ENCODE measurements around the gene CDC14B.

CDC14B gene

DNA sequence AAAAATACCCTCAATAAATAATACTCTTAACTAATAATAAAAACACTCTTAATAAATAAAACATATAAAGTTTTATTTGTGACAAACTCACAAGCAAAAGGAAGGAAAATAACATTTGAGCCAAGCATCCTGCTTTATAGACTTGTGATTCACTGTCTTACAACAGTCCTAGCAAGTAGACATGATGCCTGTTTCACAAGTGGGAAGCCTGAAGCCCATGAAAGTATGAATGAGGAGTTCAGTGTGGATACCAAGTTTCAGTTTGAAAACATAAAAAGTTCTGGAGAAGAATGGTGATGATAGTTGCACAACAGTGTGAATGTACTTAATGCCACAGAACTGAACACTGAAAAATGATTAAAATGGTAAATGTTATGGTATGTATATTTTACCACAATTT lies 158.8 kb downstream of the CDC14B start:
- no peak overlapping the region for H3K4me3 ChIP-seq (replicated peaks; ENCODE audit: low read depth, low read length)
- DNase-seq (ENCODE audit: low read depth), result peak; percentile 46
- TF ChIP-seq, protein P1, sequence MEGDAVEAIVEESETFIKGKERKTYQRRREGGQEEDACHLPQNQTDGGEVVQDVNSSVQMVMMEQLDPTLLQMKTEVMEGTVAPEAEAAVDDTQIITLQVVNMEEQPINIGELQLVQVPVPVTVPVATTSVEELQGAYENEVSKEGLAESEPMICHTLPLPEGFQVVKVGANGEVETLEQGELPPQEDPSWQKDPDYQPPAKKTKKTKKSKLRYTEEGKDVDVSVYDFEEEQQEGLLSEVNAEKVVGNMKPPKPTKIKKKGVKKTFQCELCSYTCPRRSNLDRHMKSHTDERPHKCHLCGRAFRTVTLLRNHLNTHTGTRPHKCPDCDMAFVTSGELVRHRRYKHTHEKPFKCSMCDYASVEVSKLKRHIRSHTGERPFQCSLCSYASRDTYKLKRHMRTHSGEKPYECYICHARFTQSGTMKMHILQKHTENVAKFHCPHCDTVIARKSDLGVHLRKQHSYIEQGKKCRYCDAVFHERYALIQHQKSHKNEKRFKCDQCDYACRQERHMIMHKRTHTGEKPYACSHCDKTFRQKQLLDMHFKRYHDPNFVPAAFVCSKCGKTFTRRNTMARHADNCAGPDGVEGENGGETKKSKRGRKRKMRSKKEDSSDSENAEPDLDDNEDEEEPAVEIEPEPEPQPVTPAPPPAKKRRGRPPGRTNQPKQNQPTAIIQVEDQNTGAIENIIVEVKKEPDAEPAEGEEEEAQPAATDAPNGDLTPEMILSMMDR (IDR thresholded peaks at IDR 0.05; ENCODE audit: low read length, missing control alignments), result no peak

DNA sequence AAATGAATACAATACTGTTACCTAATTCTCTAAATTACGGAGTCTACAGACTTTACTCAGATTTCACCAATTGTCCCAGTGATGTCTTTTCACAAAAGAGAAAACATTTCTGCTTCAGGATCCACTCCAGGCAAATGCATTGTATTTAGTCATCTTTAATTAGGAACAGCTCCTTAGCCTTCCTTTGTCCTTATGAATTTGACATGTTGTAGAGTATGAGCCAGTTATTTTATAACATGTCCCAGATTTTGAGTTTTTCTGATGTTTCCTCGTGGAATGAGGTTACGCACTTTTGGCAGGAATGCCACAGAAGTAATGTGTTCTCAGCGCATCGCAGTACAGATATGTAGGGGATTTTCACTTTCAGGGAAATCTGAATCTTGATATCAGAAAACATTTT lies 159.2 kb downstream of the CDC14B start:
- TF ChIP-seq, protein P1 (IDR thresholded peaks at IDR 0.05; ENCODE audit: low read length, missing control alignments), result no peak
- DNase-seq (ENCODE audit: low read depth), result no peak
- no peak overlapping the region for H3K4me3 ChIP-seq (replicated peaks; ENCODE audit: low read depth, low read length)

DNA sequence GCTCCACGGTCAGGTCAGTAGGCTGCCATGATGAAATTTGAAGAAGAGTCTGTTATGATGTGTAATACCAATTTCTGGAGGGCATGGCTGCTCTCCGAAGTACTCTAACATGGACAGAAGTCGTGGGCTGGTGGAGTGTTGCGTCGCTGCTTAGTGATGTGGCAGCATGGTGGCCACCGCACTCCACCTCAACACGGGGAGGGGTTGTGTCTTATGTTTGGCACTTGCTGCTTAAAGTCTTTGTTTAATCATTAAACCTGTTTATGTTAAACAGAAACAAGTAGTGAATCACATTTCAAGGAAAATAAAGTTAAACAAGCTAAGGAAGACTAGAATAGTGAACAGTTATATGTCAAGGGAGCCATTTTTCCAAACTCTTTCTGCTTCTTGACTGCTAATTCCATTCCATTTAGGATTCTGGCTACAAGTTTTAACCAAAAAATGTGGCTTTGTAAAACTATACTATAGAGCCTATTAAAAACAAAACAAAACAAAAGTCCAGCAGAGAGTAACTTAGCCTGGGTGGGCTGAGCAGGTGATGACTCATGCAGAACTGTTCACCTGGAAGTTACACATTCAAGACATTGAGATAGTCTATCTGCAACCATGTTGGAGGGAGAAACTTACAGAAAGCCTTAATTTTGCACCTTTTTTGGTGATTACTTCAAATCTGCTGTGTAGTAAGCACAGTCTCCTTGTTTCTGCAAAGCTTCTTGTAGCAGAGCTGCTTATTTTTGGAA lies 160.2 kb downstream of the CDC14B start:
- no peak overlapping the region for H3K4me3 ChIP-seq (replicated peaks; ENCODE audit: low read depth, low read length)
- no peak for DNase-seq (ENCODE audit: low read depth)
- TF ChIP-seq, protein P1 (IDR thresholded peaks at IDR 0.05; ENCODE audit: low read length, missing control alignments), result no peak

DNA sequence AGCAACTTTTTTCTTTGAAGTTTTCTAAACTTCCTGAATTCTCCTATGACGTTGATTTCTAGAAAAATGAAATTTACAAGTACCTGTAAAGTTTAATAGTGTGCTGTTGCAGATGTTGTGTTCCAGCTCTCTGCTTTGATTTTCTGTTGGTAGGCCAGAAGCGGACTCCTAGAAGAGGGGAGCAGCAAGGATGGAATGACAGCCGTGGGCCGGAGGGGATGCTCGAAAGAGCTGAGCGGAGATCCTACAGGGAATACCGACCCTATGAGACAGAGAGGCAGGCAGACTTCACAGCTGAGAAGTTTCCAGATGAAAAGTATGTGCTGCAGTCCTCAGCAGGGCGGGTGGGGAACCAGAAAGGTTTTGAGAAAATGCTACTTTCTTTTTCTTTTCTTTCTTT lies 161.4 kb downstream of the CDC14B start:
- DNase-seq (ENCODE audit: low read depth), result no peak
- TF ChIP-seq, protein P1 (IDR thresholded peaks at IDR 0.05; ENCODE audit: low read length, missing control alignments), result no peak
- no peak overlapping the region for H3K4me3 ChIP-seq (replicated peaks; ENCODE audit: low read depth, low read length)

DNA sequence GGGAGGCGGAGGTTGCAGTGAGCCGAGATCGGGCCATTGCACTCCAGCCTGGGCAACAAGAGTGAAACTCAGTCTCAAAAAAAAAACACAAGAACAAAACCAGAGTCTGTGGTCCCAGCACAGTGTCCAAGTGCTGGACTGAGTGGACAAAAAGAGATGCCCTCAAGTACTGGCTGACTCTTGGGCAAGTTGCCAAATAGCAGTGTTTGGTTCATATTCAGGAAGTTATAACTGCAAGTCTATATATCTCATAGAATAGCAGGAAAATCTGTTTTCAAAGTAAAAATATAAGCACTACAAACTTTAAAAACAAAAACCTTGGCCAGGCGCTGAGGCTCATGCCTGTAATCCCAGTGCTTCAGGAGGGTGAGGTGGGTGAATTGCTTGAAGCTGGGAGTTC lies 162.4 kb downstream of the CDC14B start:
- TF ChIP-seq, protein P1 (IDR thresholded peaks at IDR 0.05; ENCODE audit: low read length, missing control alignments), result no peak
- DNase-seq (ENCODE audit: low read depth), result peak; percentile 24

DNA sequence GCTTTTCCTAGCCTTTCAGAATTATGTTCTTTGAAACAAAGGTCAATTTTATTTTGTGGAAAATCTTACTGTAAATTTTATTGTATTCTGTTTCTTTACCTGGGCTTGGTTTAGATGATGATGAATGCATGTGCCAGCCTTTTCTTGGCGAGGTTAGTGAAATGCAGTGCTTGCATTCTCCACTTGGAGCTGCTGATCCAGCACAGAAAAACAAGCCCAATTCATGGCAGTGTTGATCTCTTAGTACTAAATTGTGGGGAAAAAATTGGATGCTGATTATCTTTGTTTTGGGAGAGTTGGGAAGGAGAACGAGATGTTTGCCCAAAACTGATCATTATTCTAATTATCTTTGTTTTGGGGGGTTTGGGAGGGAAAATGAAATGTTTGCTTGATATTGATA lies 166.0 kb downstream of the CDC14B start:
- no peak overlapping the region for H3K4me3 ChIP-seq (replicated peaks; ENCODE audit: low read depth, low read length)
- TF ChIP-seq, protein P1 (IDR thresholded peaks at IDR 0.05; ENCODE audit: low read length, missing control alignments), result peak; percentile 72
- peak; percentile 62 for DNase-seq (ENCODE audit: low read depth)

More for the DNA sequence above, 162.4 kb downstream of the CDC14B start:
- H3K4me3 ChIP-seq (replicated peaks; ENCODE audit: low read depth, low read length), result no peak overlapping the region

All from fibroblast of pulmonary artery (primary cell).